PC-9 (cell line): ENCODE results near the gene SLC7A9. TPM values are rescaled to one million over a fixed set of nuclear protein-coding genes. Genes with fewer than 3 reads are reported as not detected.
"Not testable (repeated sequence)": the region's sequence is repeated elsewhere in the genome, so short reads cannot be mapped to it uniquely, and the experiment has no call there.

Experiments used
- BruUV-seq: library from RNA; stranded (reverse); fragments of 400-500 nt; replicated peaks from 2 replicates; lab custom pipeline; 2021; lab: Mats Ljungman, UMichigan
- CTCF ChIA-PET: fragments of 300-600 bp; sonication (Branson Sonifier 250); formaldehyde crosslinking; loops from one replicate; lab custom pipeline; 2022; ENCODE audit warnings: antibody characterized with exemption; lab: Charles Lee
- POLR2A ChIA-PET: fragments of 300-600 bp; sonication (Branson Sonifier 250); formaldehyde crosslinking; loops from one replicate; lab custom pipeline; 2022; ENCODE audit warnings: antibody characterized with exemption; ENCODE audit not compliant: unreplicated experiment; lab: Charles Lee
- DNase-seq, 2 experiments: peaks; one replicate each; pipeline versions ENCODE4 v3.0.0 to v3.0.0-alpha.2; 2015 to 2022; ENCODE audit warnings: mixed read lengths in 1 of 2
- H2AFZ ChIP-seq: fragments of 200-600 bp; sonication (generic); 2 replicates; pipeline ENCODE4 v1.8.1; 2017; ENCODE audit warnings: antibody characterized with exemption
- H3F3A ChIP-seq: fragments of 200-600 bp; sonication (generic); 2 replicates; pipeline ENCODE4 v1.8.1; 2017; ENCODE audit warnings: antibody characterized with exemption, mild to moderate bottlenecking, low read depth; ENCODE audit not compliant: insufficient read depth
- H3K27ac ChIP-seq: fragments of 200-600 bp; sonication (generic); 2 replicates; pipeline ENCODE4 v1.6.1; 2016; ENCODE audit warnings: mixed run types
- H3K27me3 ChIP-seq: fragments of 200-600 bp; sonication (generic); 2 replicates; pipeline ENCODE4 v1.6.1; 2016; ENCODE audit warnings: low read depth, mixed run types; ENCODE audit not compliant: insufficient read depth
- H3K36me3 ChIP-seq: fragments of 200-600 bp; sonication (generic); 2 replicates; pipeline ENCODE4 v1.6.1; 2016; ENCODE audit warnings: low read depth, mixed run types
- H3K4me1 ChIP-seq: fragments of 200-600 bp; sonication (generic); replicated peaks from 2 replicates; pipeline ENCODE4 v1.6.1; 2016; ENCODE audit warnings: mixed run types; ENCODE audit not compliant: insufficient read depth
- H3K4me2 ChIP-seq: fragments of 200-600 bp; sonication (generic); 2 replicates; pipeline ENCODE4 v1.6.1; 2017; ENCODE audit warnings: mixed run types
- H3K4me3 ChIP-seq: fragments of 200-600 bp; sonication (generic); 2 replicates; pipeline ENCODE4 v1.6.1; 2016; ENCODE audit warnings: mixed run types
- H3K79me2 ChIP-seq: fragments of 200-600 bp; sonication (generic); 2 replicates; pipeline ENCODE4 v1.6.1; 2017; ENCODE audit warnings: low read depth, mixed run types
- H3K9me2 ChIP-seq: fragments of 200-600 bp; sonication (generic); 2 replicates; pipeline ENCODE4 v1.8.1; 2017; ENCODE audit warnings: mild to moderate bottlenecking; ENCODE audit not compliant: insufficient read depth
- H3K9me3 ChIP-seq: fragments of 200-600 bp; sonication (generic); 2 replicates; pipeline ENCODE4 v1.8.1; 2016; ENCODE audit warnings: low read depth; ENCODE audit not compliant: insufficient read depth
- H4K20me1 ChIP-seq: fragments of 200-600 bp; sonication (generic); 2 replicates; pipeline ENCODE4 v1.8.1; 2017; ENCODE audit not compliant: insufficient read depth
- CTCF ChIP-seq: fragments of 200-600 bp; sonication (generic); conservative IDR thresholded peaks from 2 replicates; pipeline ENCODE4 v1.6.1; 2017; ENCODE audit warnings: mixed run types, antibody characterized with exemption, mild to moderate bottlenecking, moderate library complexity
- EZH2 ChIP-seq: fragments of 200-600 bp; sonication (generic); IDR thresholded peaks from 2 replicates; pipeline ENCODE4 v1.8.0; 2017; ENCODE audit warnings: antibody characterized with exemption, low read depth
- intact Hi-C: fragments of 100-400 bp; cut with micrococcal nuclease; formaldehyde crosslinking; loops from one replicate; pipeline ENCODE4 v1.10.0; 2022; ENCODE audit not compliant: unreplicated experiment
- total RNA-seq: library from RNA; stranded (reverse); gene quantifications from 2 replicates; pipeline ENCODE4 v1.2.3, GENCODE V29; 2021

SLC7A9 gene
- total RNA-seq, 1 experiment from 2014 or later: 0.33 TPM

GRCh38 chr19:32869966-32870573, 503 bp upstream of the SLC7A9 start:
- Histone ChIP-seq H2AFZ (no peak overlapping the region), H3K27ac (no peak overlapping the region), H3K36me3 (no peaks in the 10 kb centered on the region), H3K27me3 (no peaks in the 10 kb centered on the region), H3K4me3 (no peak overlapping the region), H3F3A (no peaks in the 10 kb centered on the region), H3K4me1 (no peaks in the 10 kb centered on the region), H4K20me1 (no peaks in the 10 kb centered on the region), H3K79me2 (no peaks in the 10 kb centered on the region), H3K9me2 (no peaks in the 10 kb centered on the region), H3K4me2 (no peak overlapping the region), H3K9me3 (no peaks in the 10 kb centered on the region)
- no TSS peak for BruUV-seq
- ChIA-PET CTCF (no interaction called here), POLR2A (no interaction called here)
- intact Hi-C loops: no loop called here
- DNase-seq: no peak
- TF ChIP-seq EZH2 (no peak), CTCF (no peak)

GRCh38 chr19:32868206-32868950, 1.2 kb downstream of the SLC7A9 start:
- Histone ChIP-seq H3K9me2 (no peaks in the 10 kb centered on the region), H3K4me1 (no peaks in the 10 kb centered on the region), H3K27me3 (no peaks in the 10 kb centered on the region), H3K4me2 (no peak overlapping the region), H3F3A (no peaks in the 10 kb centered on the region), H3K79me2 (no peaks in the 10 kb centered on the region), H4K20me1 (no peaks in the 10 kb centered on the region), H3K36me3 (no peaks in the 10 kb centered on the region), H3K9me3 (no peaks in the 10 kb centered on the region), H3K4me3 (no peak overlapping the region), H3K27ac (no peak overlapping the region), H2AFZ (no peak overlapping the region)
- no peak for TF ChIP-seq CTCF
- TF ChIP-seq EZH2: no peak
- DNase-seq: no peak
- ChIA-PET POLR2A (no interaction called here), CTCF (no interaction called here)
- intact Hi-C loops: no loop called here
- BruUV-seq: no TSS peak

GRCh38 chr19:32867436-32867835, 2.1 kb downstream of the SLC7A9 start:
- H3K79me2 ChIP-seq, H3K36me3 ChIP-seq, POLR2A ChIA-PET, H3K4me3 ChIP-seq, CTCF ChIA-PET, H3K9me3 ChIP-seq, H3K4me2 ChIP-seq, H4K20me1 ChIP-seq, H2AFZ ChIP-seq, H3K27me3 ChIP-seq, BruUV-seq, intact Hi-C loops, DNase-seq, H3K4me1 ChIP-seq, H3F3A ChIP-seq, H3K27ac ChIP-seq, H3K9me2 ChIP-seq: not testable (repeated sequence)
